ENCODE results near the gene IQSEC1. TPM values are rescaled to one million over a fixed set of nuclear protein-coding genes. Genes with fewer than 3 reads are reported as not detected.
A peak's percentile ranks its signal among the peaks of the same experiment; 100 is the strongest.

IQSEC1 gene
- total and polyA plus RNA-seq, 10 of the 15 experiments (the other 5 are each of a cell fraction or from before 2014, with no cell fraction given): 0.92 to 55.2 (median 8.5) TPM

DNA sequence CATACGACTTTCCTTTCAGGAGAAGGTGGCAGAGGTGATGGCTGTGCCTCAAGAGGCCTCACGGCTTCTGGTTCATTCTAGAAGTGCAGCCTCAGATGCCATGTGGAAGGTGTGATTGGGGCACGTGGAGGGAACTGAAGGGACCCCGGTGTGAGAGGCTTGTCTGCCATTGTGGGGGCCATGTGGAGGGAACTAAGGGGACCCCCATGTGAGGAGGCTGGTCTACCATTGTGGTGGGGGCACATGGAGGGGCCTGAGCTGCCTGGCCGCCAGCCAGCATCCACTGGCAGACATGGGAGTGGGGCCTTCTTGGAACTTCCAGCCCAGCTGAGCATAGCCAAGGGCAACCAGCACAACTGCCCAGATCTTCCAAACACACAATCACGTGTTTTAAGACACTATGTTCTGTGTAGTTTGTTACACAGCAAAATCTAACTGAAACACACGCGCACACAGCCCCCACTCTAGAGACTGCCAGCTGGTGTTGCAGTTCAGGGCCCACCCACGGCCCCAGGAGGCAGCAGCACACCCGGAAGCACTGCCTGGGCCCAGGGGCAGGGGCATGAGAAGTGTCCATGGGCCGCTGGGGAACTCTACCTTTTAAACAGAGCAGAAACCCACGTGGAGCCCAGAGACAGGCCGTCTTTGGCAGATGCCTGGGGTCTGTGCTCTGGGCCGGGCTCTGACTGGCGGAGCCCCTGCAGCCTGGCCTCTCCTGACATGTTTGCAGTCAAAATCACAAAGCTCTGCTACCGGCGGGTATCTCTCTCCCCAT, 66.8 kb downstream of the IQSEC1 start:
- H3K27ac ChIP-seq (ENCODE audit: control insufficient read depth, insufficient read depth): peak overlapping the region; percentile 40
- TF ChIP-seq ZNF207 (IDR thresholded peaks at IDR 0.05; ENCODE audit: borderline replicate concordance) (no peak), NFYB (IDR thresholded peaks at IDR 0.05; ENCODE audit: insufficient read depth, low read depth, low read length) (no peak), SIN3A (IDR thresholded peaks at IDR 0.05; ENCODE audit: low read depth, low read length) (no peak), JUNB (IDR thresholded peaks at IDR 0.05) (no peak), ZZZ3 (IDR thresholded peaks at IDR 0.05; ENCODE audit: control insufficient read depth, insufficient read length, low read depth) (no peak), TARDBP (IDR thresholded peaks at IDR 0.05; ENCODE audit: borderline replicate concordance) (no peak), MEF2B (IDR thresholded peaks at IDR 0.05; ENCODE audit: partially characterized antibody, poor library complexity, severe bottlenecking) (no peak), ZNF217 (IDR thresholded peaks at IDR 0.05) (no peak), PAX8 (IDR thresholded peaks at IDR 0.05) (no peak), NR2C2 (IDR thresholded peaks at IDR 0.05; ENCODE audit: borderline replicate concordance, control insufficient read depth, insufficient read length, low read depth) (no peak), HCFC1 (IDR thresholded peaks at IDR 0.05; ENCODE audit: low read length) (no peak)
- TF ChIP-seq, protein P1, sequence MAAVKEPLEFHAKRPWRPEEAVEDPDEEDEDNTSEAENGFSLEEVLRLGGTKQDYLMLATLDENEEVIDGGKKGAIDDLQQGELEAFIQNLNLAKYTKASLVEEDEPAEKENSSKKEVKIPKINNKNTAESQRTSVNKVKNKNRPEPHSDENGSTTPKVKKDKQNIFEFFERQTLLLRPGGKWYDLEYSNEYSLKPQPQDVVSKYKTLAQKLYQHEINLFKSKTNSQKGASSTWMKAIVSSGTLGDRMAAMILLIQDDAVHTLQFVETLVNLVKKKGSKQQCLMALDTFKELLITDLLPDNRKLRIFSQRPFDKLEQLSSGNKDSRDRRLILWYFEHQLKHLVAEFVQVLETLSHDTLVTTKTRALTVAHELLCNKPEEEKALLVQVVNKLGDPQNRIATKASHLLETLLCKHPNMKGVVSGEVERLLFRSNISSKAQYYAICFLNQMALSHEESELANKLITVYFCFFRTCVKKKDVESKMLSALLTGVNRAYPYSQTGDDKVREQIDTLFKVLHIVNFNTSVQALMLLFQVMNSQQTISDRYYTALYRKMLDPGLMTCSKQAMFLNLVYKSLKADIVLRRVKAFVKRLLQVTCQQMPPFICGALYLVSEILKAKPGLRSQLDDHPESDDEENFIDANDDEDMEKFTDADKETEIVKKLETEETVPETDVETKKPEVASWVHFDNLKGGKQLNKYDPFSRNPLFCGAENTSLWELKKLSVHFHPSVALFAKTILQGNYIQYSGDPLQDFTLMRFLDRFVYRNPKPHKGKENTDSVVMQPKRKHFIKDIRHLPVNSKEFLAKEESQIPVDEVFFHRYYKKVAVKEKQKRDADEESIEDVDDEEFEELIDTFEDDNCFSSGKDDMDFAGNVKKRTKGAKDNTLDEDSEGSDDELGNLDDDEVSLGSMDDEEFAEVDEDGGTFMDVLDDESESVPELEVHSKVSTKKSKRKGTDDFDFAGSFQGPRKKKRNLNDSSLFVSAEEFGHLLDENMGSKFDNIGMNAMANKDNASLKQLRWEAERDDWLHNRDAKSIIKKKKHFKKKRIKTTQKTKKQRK (IDR thresholded peaks at IDR 0.05; ENCODE audit: low read depth, low read length): no peak
- TF ChIP-seq, protein P2, sequence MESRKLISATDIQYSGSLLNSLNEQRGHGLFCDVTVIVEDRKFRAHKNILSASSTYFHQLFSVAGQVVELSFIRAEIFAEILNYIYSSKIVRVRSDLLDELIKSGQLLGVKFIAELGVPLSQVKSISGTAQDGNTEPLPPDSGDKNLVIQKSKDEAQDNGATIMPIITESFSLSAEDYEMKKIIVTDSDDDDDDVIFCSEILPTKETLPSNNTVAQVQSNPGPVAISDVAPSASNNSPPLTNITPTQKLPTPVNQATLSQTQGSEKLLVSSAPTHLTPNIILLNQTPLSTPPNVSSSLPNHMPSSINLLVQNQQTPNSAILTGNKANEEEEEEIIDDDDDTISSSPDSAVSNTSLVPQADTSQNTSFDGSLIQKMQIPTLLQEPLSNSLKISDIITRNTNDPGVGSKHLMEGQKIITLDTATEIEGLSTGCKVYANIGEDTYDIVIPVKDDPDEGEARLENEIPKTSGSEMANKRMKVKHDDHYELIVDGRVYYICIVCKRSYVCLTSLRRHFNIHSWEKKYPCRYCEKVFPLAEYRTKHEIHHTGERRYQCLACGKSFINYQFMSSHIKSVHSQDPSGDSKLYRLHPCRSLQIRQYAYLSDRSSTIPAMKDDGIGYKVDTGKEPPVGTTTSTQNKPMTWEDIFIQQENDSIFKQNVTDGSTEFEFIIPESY (IDR thresholded peaks at IDR 0.05): no peak
- TF ChIP-seq, protein P3, sequence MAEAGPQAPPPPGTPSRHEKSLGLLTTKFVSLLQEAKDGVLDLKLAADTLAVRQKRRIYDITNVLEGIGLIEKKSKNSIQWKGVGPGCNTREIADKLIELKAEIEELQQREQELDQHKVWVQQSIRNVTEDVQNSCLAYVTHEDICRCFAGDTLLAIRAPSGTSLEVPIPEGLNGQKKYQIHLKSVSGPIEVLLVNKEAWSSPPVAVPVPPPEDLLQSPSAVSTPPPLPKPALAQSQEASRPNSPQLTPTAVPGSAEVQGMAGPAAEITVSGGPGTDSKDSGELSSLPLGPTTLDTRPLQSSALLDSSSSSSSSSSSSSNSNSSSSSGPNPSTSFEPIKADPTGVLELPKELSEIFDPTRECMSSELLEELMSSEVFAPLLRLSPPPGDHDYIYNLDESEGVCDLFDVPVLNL (IDR thresholded peaks at IDR 0.05; ENCODE audit: low read depth, low read length): no peak

More for the DNA sequence above, 66.8 kb downstream of the IQSEC1 start:
- Histone ChIP-seq H2AFZ (ENCODE audit: control insufficient read depth, low read depth, low read length) (no peak overlapping the region), H3K9ac (ENCODE audit: control insufficient read depth, insufficient read depth, low read length) (0 out of 2 replicates have a peak overlapping the region, but pooled peaks have one; percentile 12), H3K4me2 (ENCODE audit: control insufficient read depth, insufficient read depth) (peak overlapping the region; percentile 18; the same call in 1 of the 2 replicates), H3K9me3 (replicated peaks; ENCODE audit: control insufficient read depth, insufficient read depth, low read length) (no peaks in the 10 kb centered on the region), H4K20me1 (ENCODE audit: control insufficient read depth, insufficient read depth) (no peaks in the 10 kb centered on the region), H3K27me3 (replicated peaks in 1 of 2; ENCODE audit: control insufficient read depth in 2 of 2, insufficient read depth in 2 of 2, low read length in 1 of 2) (no peaks in the 10 kb centered on the region), H3K36me3 (ENCODE audit: control insufficient read depth in 2 of 2, insufficient read depth in 2 of 2, low read length in 1 of 2) (peaks cover 0 to 6% of the 10 kb centered on the region in 2 experiments), H3K4me3 (no peak overlapping the region), H3K4me1 (ENCODE audit: control insufficient read depth, insufficient read depth, low read length) (peaks cover 90% of the 10 kb centered on the region), H3K79me2 (ENCODE audit: control insufficient read depth, insufficient read depth, low read length) (peaks cover 95% of the 10 kb centered on the region)
- RAD21 ChIA-PET (ENCODE audit: unreplicated experiment): interaction anchor here (1.3 to 3.2 kb wide), 4 partner anchors 9 to 40 kb away, joined by 4 to 15 read pairs (median 8); no protein-coding TSS in a partner anchor
- BruUV-seq (replicated peaks): no TSS peak
- no peak for ATAC-seq
- in situ Hi-C loops (cut with MboI): no loop called here
- WGBS (ENCODE audit: insufficient coverage, insufficient replicate concordance, low lambda C conversion rate, missing lambda C conversion rate): 88% methylated on average over 17 of the region's 17 CpGs
- CTCF ChIA-PET: interaction anchor here (1.0 to 7.2 kb wide), 3 partner anchors 10 to 12 kb away, joined by 3 to 57 read pairs (median 35); no protein-coding TSS in a partner anchor
- POLR2A ChIA-PET: interaction anchor here (1.1 to 11.5 kb wide), 6 partner anchors 9 to 412 kb away, joined by 3 to 170 read pairs (median 9); no protein-coding TSS in a partner anchor
- DNase-seq (ENCODE audit: low read depth, low spot score): no peak
- intact Hi-C loops (cut with micrococcal nuclease; ENCODE audit: unreplicated experiment): no loop called here
- no peak for FAIRE-seq
- SMC1A ChIA-PET (ENCODE audit: uncharacterized antibody, unreplicated experiment): interaction anchor here (1.2 to 12.7 kb wide), 5 partner anchors 8 to 40 kb away, joined by 3 to 123 read pairs (median 8); no protein-coding TSS in a partner anchor

All from GM12878 (cell line).